HCT116 (cell line): Measurements from ENCODE around the gene SMAD7. TPM values are rescaled to one million over a fixed set of nuclear protein-coding genes. Genes with fewer than 3 reads are reported as not detected.

Experiments used
- ATAC-seq: fragments of 200-7000 bp; cut with Tn5 transposase; 2 replicates; pipeline ENCODE4 v1.9.1; 2020; ENCODE audit warnings: mild to moderate bottlenecking, moderate library complexity
- BruUV-seq: library from RNA; stranded (reverse); fragments of 400-500 nt; replicated peaks from 2 replicates; lab custom pipeline; 2021; lab: Mats Ljungman, UMichigan
- CTCF ChIA-PET: fragments of 300-600 bp; sonication (Branson Sonifier 250); formaldehyde crosslinking; loops from one replicate; lab custom pipeline; 2021; ENCODE audit warnings: antibody characterized with exemption; lab: Charles Lee
- POLR2A ChIA-PET: fragments of 300-600, 350-600 bp; sonication (Branson Sonifier 250); formaldehyde crosslinking; loops from one replicate; lab custom pipeline; 2021; ENCODE audit warnings: antibody characterized with exemption; lab: Charles Lee
- RAD21 ChIA-PET, 2 experiments: fragments of 300-600 bp; sonication (Branson Sonifier 250); formaldehyde crosslinking; loops; one replicate each; lab custom pipeline; 2023; ENCODE audit warnings: low total read pairs in 2 of 2; ENCODE audit not compliant: uncharacterized antibody in 2 of 2, unreplicated experiment in 2 of 2, low non-redundant PET in 1 of 2; lab: Charles Lee
- DNase-seq: peaks from one replicate; pipeline ENCODE4 v3.0.0-alpha.2; 2010; ENCODE audit warnings: low read depth, low spot score
- H2AFZ ChIP-seq: fragments of 200-600 bp; shearing (Covaris generic), sonication (generic); 2 replicates; pipeline ENCODE4 v1.6.1; 2017; ENCODE audit warnings: low read depth, mixed run types, mixed read lengths, antibody characterized with exemption, low read length; ENCODE audit not compliant: poor library complexity, severe bottlenecking
- H3K27ac ChIP-seq: 2 replicates; pipeline ENCODE4 v1.5.1; 2012; ENCODE audit warnings: low read depth, low read length
- H3K27me3 ChIP-seq: fragments of 200-600 bp; sonication (generic); 2 replicates; pipeline ENCODE4 v1.6.1; 2016; ENCODE audit warnings: mixed run types, low read length, mixed read lengths; ENCODE audit not compliant: insufficient read depth
- H3K36me3 ChIP-seq, 2 experiments: fragments of 200-500 bp in 1 of 2; fragments of 200-600 bp in 1 of 2; sonication (Bioruptor generic) in 1 of 2; sonication (generic) in 1 of 2; 2 replicates each; pipeline versions ENCODE4 v1.5.1 to v1.6.1; 2014 to 2016; ENCODE audit warnings: low read length in 2 of 2, inconsistent platforms in 1 of 2, mixed read lengths in 1 of 2, mixed run types in 1 of 2; ENCODE audit not compliant: insufficient read depth in 2 of 2, control insufficient read depth in 1 of 2
- H3K4me1 ChIP-seq, 2 experiments: fragments of 200-600 bp in 1 of 2; sonication (generic) in 1 of 2; 2 replicates each; pipeline versions ENCODE4 v1.5.1 to v1.6.1; 2012 to 2017; ENCODE audit warnings: low read length in 2 of 2, inconsistent platforms in 1 of 2, mild to moderate bottlenecking in 1 of 2, mixed read lengths in 1 of 2, mixed run types in 1 of 2, moderate library complexity in 1 of 2; ENCODE audit not compliant: insufficient read depth in 2 of 2, control insufficient read depth in 1 of 2
- H3K4me2 ChIP-seq: fragments of 200-600 bp; sonication (generic); 2 replicates; pipeline ENCODE4 v1.6.1; 2017; ENCODE audit warnings: mixed run types, low read length, mixed read lengths
- H3K4me3 ChIP-seq, 2 experiments: fragments of 200-600 bp in 1 of 2; sonication (generic) in 1 of 2; replicated peaks in 1 of 2; 2 replicates each; pipeline ENCODE4 v1.5.1; 2011 to 2016; ENCODE audit warnings: low read length in 2 of 2, control low read depth in 1 of 2, low read depth in 1 of 2, mild to moderate bottlenecking in 1 of 2, mixed read lengths in 1 of 2, mixed run types in 1 of 2
- H3K79me2 ChIP-seq: fragments of 200-600 bp; sonication (generic); 2 replicates; pipeline ENCODE4 v1.6.1; 2017; ENCODE audit warnings: mild to moderate bottlenecking, mixed run types, low read length, moderate library complexity, mixed read lengths; ENCODE audit not compliant: insufficient read depth
- H3K9ac ChIP-seq: fragments of 200-600 bp; sonication (generic); 2 replicates; pipeline ENCODE4 v1.6.1; 2016; ENCODE audit warnings: low read length, mixed read lengths
- H3K9me2 ChIP-seq: fragments of 200-600 bp; sonication (generic), shearing (Covaris generic); 2 replicates; pipeline ENCODE4 v1.6.1; 2017; ENCODE audit warnings: mixed run types, mild to moderate bottlenecking, moderate library complexity; ENCODE audit not compliant: insufficient read depth
- H3K9me3 ChIP-seq, 2 experiments: fragments of 200-500 bp in 1 of 2; fragments of 200-600 bp in 1 of 2; sonication (Bioruptor generic) in 1 of 2; sonication (generic) in 1 of 2; 2 replicates each; pipeline ENCODE4 v1.6.1; 2014 to 2017; ENCODE audit warnings: low read length in 2 of 2, mixed read lengths in 2 of 2, inconsistent platforms in 1 of 2, low read depth in 1 of 2, mild to moderate bottlenecking in 1 of 2, mixed run types in 1 of 2, moderate library complexity in 1 of 2; ENCODE audit not compliant: control insufficient read depth in 1 of 2, insufficient read depth in 1 of 2
- H4K20me1 ChIP-seq: fragments of 200-600 bp; sonication (generic), shearing (Covaris generic); 2 replicates; pipeline ENCODE4 v1.6.1; 2017; ENCODE audit warnings: mixed run types, mild to moderate bottlenecking, moderate library complexity; ENCODE audit not compliant: insufficient read depth
- EZH2 ChIP-seq: fragments of 200-600 bp; sonication (generic); IDR thresholded peaks from 2 replicates; pipeline ENCODE4 v1.6.1; 2017; ENCODE audit warnings: antibody characterized with exemption, mixed run types
- EZH2phosphoT487 ChIP-seq: fragments of 200-600 bp; IDR thresholded peaks from 2 replicates; pipeline ENCODE4 v1.6.1; 2018; ENCODE audit warnings: antibody characterized with exemption, borderline replicate concordance
- FOSL1 ChIP-seq: IDR thresholded peaks from 2 replicates; pipeline ENCODE4 v1.6.1; 2012; ENCODE audit warnings: low read depth
- RAD21 ChIP-seq: IDR thresholded peaks from 2 replicates; pipeline ENCODE4 v1.6.1; 2012; ENCODE audit warnings: low read depth, mild to moderate bottlenecking
- SP1 ChIP-seq: IDR thresholded peaks from 2 replicates; pipeline ENCODE4 v1.6.1; 2012; ENCODE audit warnings: low read depth
- ZBTB33 ChIP-seq: IDR thresholded peaks from 2 replicates; pipeline ENCODE4 v1.6.1; 2011; ENCODE audit warnings: mild to moderate bottlenecking, low read length, moderate library complexity; ENCODE audit not compliant: insufficient replicate concordance; ENCODE audit errors: extremely low read depth
- ZFX ChIP-seq: fragments of 450-650 bp; IDR thresholded peaks from 2 replicates; pipeline ENCODE4 v1.6.1; 2017
- intact Hi-C: fragments of 100-400 bp; cut with micrococcal nuclease; formaldehyde crosslinking; loops from 2 replicates; pipeline ENCODE4 v1.10.0; 2022
- total RNA-seq: library from RNA; stranded (reverse); gene quantifications from one replicate; pipeline ENCODE4 v1.2.1, GENCODE V29; 2021; ENCODE audit not compliant: unreplicated experiment

SMAD7 gene
- total RNA-seq, 1 experiment from 2014 or later: 7.2 TPM

- POLR2A ChIA-PET: no interaction called here
- no peaks in the 10 kb centered on the region for H3K79me2 ChIP-seq
- BruUV-seq: no TSS peak
- H4K20me1 ChIP-seq: no peaks in the 10 kb centered on the region
- intact Hi-C loops: no loop called here
- H3K27ac ChIP-seq: peak overlapping the region; percentile 11
- peaks cover 3% of the 10 kb centered on the region; the same call in 1 of the 2 replicates for H3K27me3 ChIP-seq
- DNase-seq (no peak), ATAC-seq (peak; percentile 64)
- no peaks in the 10 kb centered on the region for H3K36me3 ChIP-seq
- RAD21 ChIA-PET: interaction anchor here in 1 of 2 experiments (0.7 kb wide), 1 partner anchor 539 kb away, joined by 3 read pairs; no protein-coding TSS in a partner anchor
- TF ChIP-seq FOSL1: no peak
- TF ChIP-seq ZFX: no peak
- TF ChIP-seq ZBTB33: no peak
- no peak for TF ChIP-seq EZH2
- no peak for TF ChIP-seq EZH2phosphoT487
- no peak for TF ChIP-seq RAD21
- no peak for TF ChIP-seq SP1
- peak overlapping the region; percentile 6 to 12; a peak in 3 of 4 replicates for H3K4me3 ChIP-seq
- peak overlapping the region; percentile 76 for H2AFZ ChIP-seq
- H3K9ac ChIP-seq: no peak overlapping the region
- H3K9me2 ChIP-seq: no peaks in the 10 kb centered on the region
- peaks cover 21 to 36% of the 10 kb centered on the region in 2 experiments for H3K4me1 ChIP-seq
- peak overlapping the region; percentile 64 for H3K4me2 ChIP-seq
- no peaks in the 10 kb centered on the region for H3K9me3 ChIP-seq
- CTCF ChIA-PET: no interaction called here
Observed at GRCh38 chr18:48959921-48960920, 9.5 kb upstream of the SMAD7 start.
